PC-3 (cell line): ENCODE results near the gene CENPT.

Source experiments
- EZH2 ChIP-seq: fragments of 300-600 bp; sonication (generic); IDR thresholded peaks from one replicate; pipeline ENCODE4 v1.6.1; 2017; ENCODE audit warnings: antibody characterized with exemption, mild to moderate bottlenecking, low read length; ENCODE audit not compliant: unreplicated experiment
- EZH2phosphoT487 ChIP-seq: fragments of 300-600 bp; sonication (generic); IDR thresholded peaks from 2 replicates; pipeline ENCODE4 v1.6.1; 2018; ENCODE audit warnings: mild to moderate bottlenecking, antibody characterized with exemption, low read length, borderline replicate concordance
- TF ChIP-seq, protein P1 (sequence below): fragments of 300-600 bp; sonication (generic); conservative IDR thresholded peaks from 2 replicates; pipeline ENCODE4 v1.5.1; 2017; ENCODE audit warnings: antibody characterized with exemption, low read depth, mild to moderate bottlenecking, low read length

DNA sequence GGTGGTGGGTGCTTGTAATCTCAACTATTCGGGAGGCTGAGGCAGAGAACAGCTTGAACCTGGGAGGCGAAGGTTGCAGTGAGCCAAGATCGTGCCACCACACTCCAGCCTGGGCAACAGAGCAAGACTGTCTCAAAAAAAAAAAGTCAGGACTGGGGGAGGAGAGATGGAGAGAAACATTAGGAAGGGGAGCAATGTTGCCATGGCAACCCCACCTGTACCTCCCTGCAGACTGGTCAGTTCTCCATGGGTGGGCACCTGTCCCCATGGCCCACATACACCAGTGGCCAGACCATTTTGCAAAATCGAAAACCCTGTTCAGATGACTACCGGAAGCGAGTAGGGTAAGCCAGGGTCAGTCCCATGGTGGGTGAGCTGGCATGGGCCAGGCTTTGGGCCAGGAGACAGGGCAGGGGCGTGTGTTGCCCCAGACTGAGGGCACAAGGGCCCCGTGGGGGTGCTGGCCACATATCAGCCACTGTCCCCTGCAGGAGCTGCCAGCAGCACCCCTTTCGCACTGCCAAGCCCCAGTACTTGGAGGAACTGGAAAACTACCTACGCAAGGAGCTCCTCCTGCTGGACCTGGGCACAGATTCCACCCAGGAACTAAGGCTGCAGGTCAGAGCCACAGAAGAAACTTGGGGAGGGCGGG lies 26.8 kb downstream of the CENPT start:
- TF ChIP-seq, protein P1, sequence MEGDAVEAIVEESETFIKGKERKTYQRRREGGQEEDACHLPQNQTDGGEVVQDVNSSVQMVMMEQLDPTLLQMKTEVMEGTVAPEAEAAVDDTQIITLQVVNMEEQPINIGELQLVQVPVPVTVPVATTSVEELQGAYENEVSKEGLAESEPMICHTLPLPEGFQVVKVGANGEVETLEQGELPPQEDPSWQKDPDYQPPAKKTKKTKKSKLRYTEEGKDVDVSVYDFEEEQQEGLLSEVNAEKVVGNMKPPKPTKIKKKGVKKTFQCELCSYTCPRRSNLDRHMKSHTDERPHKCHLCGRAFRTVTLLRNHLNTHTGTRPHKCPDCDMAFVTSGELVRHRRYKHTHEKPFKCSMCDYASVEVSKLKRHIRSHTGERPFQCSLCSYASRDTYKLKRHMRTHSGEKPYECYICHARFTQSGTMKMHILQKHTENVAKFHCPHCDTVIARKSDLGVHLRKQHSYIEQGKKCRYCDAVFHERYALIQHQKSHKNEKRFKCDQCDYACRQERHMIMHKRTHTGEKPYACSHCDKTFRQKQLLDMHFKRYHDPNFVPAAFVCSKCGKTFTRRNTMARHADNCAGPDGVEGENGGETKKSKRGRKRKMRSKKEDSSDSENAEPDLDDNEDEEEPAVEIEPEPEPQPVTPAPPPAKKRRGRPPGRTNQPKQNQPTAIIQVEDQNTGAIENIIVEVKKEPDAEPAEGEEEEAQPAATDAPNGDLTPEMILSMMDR = no peak
- no peak for TF ChIP-seq EZH2
- no peak for TF ChIP-seq EZH2phosphoT487
